Endometrial microvascular endothelial cells (primary cell): ENCODE results near the gene DQX1. TPM values are rescaled to one million over a fixed set of nuclear protein-coding genes. Genes with fewer than 3 reads are reported as not detected.
"Not testable (repeated sequence)": the region's sequence is repeated elsewhere in the genome, so short reads cannot be mapped to it uniquely, and the experiment has no call there.

Experiments
- in situ Hi-C: cut with HindIII; loops from 2 replicates; pipeline ENCODE4 v1.10.0; 2017; ENCODE audit warnings: low sequenced_read_pairs, low pct_unique_long_range_greater_than_20kb; ENCODE audit errors: inconsistent ontology term
- total RNA-seq: library from RNA; depleted of rRNA; stranded (reverse); fragments of >200 nt; gene quantifications from one replicate; pipeline ENCODE4 v1.2.3, GENCODE V29; 2015; ENCODE audit errors: inconsistent ontology term

DQX1 gene
- total RNA-seq, 1 donor from 2014 or later = 0.19 TPM

DNA sequence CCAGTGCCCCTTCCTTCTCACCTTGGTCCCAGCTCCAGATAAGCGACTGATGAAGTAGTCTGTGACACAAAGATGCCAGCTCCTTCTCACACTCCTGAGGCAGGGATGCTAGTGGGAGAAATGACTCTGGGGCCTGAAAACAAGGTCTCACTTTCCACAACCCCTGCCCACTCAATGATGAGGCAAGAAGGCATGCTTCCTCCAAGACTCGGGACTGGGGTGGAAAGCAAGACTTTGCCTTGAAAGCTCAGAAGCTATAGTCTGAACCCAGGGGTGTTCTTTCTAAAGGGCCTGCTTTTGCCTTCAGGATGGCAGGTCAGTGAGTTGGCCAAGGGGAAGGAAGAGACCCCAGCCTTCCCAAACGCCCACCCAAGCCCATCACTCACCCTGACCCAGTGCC, 44.6 kb downstream of the DQX1 start:
- in situ Hi-C loops = no loop called here

GRCh38 chr2:74474899-74475298, 51.1 kb downstream of the DQX1 start:
- in situ Hi-C loops = no loop called here

DNA sequence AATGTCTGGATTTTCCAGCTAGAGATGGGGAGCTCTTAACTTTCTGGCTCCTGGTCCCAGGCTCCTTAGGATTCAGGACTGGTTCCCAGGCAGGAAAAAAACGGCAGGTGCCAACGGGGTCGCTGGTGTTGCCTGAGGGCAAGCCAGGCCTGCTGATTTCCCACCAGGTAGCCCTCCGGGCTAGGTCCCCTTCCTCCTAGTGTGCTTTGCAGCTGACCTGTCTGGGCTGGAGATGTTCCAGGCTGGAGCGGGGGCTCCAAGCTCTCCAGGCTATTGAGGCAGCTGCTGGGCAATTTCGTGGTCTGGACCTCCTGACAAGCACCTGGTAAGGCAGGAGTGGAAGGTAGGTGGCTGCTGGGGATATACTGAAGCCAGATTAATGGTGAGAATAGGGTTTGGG, 51.5 kb downstream of the DQX1 start:
- in situ Hi-C loops = no loop called here

DNA sequence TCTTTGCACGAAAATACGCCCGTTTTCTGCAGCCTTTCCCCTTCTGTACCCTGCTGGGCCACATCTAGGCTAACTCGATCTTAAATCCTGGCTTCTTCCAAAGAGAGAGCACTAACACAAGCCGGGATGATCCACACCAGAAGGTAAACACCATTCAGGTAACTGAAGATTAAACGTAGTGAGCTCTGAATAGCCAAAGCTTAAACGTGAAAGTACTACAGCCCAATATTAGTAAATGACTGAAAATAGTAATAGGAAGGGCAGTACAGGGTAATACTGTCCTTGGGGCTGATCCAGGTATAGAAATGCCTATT, 53.1 kb downstream of the DQX1 start:
- in situ Hi-C loops = no loop called here

DNA sequence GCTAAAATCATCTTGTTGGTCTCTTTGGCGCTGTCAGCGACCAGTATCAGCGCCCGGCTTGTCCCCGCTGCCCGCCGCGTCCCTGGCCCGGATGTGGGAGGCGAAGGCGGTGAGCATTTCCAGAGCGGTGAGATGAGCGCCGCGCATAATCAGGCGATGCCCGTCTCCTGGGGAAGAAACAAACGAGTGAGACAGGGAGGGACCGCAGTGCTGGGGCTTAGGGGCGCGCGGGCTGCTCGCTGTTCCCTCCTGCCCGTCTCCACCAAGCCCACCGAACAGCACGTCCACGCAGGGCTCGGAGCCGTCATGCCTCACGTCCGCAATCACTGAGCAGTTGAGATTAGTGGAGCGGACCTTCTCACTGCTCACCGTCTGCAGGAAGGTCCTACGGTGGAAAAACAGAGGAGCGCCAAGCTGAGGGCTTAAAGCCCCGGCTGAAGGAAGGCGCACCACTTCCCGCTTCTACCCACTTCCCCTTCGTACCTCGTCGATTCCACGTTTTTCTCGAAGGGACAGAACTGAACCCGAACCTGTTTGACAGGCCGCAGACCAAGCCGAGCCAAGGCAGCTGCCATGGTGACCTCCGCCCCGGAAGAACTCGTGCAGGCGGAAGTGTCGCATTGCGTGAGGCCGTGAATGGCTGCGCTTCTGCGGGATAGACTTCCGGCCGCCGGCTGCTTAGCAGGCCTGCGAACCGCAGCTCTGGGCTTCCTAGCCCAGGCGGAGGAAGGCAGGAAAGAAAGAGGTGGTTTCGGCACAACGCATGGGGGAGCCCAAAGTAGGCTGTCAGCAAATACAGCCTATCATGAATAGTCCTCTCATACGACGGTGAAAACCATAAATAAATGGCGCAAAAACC, 53.7 kb downstream of the DQX1 start, which contains the start of gene MRPL53:
Gene MRPL53, minus strand, starts transcription at position 595 of the 859 bp plus-strand sequence. Its CDS starts 20 bp downstream, at position 575.
- in situ Hi-C loops = no loop called here

GRCh38 chr2:74471332-74472065, 54.5 kb downstream of the DQX1 start:
- in situ Hi-C loops = no loop called here

GRCh38 chr2:74470742-74471141, 55.3 kb downstream of the DQX1 start:
- in situ Hi-C loops = not testable (repeated sequence)

Other genes starting within 250 kb of the DQX1 start
- gene SLC4A5, start 182.8 kb downstream of the DQX1 start, total RNA-seq = 0.37 TPM
- 121 TPM for gene DCTN1, start 145.9 kb downstream of the DQX1 start, total RNA-seq
- 0.46 TPM for gene C2orf81, start 104.6 kb downstream of the DQX1 start, total RNA-seq
- gene WDR54, start 104.5 kb downstream of the DQX1 start, total RNA-seq = 28.4 TPM
- 1.0 TPM for gene RTKN, start 84.3 kb downstream of the DQX1 start, total RNA-seq
- 13.2 TPM for gene INO80B, start 71.1 kb downstream of the DQX1 start, total RNA-seq
- 40.0 TPM for gene WBP1, start 67.8 kb downstream of the DQX1 start, total RNA-seq
- gene MOGS, start 60.8 kb downstream of the DQX1 start, total RNA-seq = 92.7 TPM
- 29.5 TPM for gene MRPL53, start 53.6 kb downstream of the DQX1 start, total RNA-seq
- gene CCDC142, start 43.2 kb downstream of the DQX1 start, total RNA-seq = 7.1 TPM
- 33.7 TPM for gene TTC31, start 43.1 kb downstream of the DQX1 start, total RNA-seq
- 2.5 TPM for gene LBX2, start 26.6 kb downstream of the DQX1 start, total RNA-seq
- 17.2 TPM for gene PCGF1, start 18.5 kb downstream of the DQX1 start, total RNA-seq
- gene TLX2, start 11.8 kb downstream of the DQX1 start, total RNA-seq = not detected
- gene AUP1, start 3.5 kb upstream of the DQX1 start, total RNA-seq = 135 TPM
- 42.1 TPM for gene HTRA2, start 3.7 kb upstream of the DQX1 start, total RNA-seq
- gene LOXL3, start 27.7 kb upstream of the DQX1 start, total RNA-seq = 0.65 TPM
- 9.1 TPM for gene DOK1, start 28.5 kb upstream of the DQX1 start, total RNA-seq
- 0.09 TPM for gene M1AP, start 122.1 kb upstream of the DQX1 start, total RNA-seq
- 13.2 TPM for gene SEMA4F, start 128.0 kb upstream of the DQX1 start, total RNA-seq